GM11168 (cell line): ENCODE measurements around the gene ARSA.
"Not testable (repeated sequence)": the region's sequence is repeated elsewhere in the genome, so short reads cannot be mapped to it uniquely, and the experiment has no call there.

Experiments
- in situ Hi-C: fragments of 300-500 bp; cut with MboI; formaldehyde crosslinking; loops from one replicate; pipeline ENCODE4 v1.12.0; 2022; ENCODE audit warnings: low sequenced_read_pairs; ENCODE audit not compliant: unreplicated experiment

ARSA gene

DNA sequence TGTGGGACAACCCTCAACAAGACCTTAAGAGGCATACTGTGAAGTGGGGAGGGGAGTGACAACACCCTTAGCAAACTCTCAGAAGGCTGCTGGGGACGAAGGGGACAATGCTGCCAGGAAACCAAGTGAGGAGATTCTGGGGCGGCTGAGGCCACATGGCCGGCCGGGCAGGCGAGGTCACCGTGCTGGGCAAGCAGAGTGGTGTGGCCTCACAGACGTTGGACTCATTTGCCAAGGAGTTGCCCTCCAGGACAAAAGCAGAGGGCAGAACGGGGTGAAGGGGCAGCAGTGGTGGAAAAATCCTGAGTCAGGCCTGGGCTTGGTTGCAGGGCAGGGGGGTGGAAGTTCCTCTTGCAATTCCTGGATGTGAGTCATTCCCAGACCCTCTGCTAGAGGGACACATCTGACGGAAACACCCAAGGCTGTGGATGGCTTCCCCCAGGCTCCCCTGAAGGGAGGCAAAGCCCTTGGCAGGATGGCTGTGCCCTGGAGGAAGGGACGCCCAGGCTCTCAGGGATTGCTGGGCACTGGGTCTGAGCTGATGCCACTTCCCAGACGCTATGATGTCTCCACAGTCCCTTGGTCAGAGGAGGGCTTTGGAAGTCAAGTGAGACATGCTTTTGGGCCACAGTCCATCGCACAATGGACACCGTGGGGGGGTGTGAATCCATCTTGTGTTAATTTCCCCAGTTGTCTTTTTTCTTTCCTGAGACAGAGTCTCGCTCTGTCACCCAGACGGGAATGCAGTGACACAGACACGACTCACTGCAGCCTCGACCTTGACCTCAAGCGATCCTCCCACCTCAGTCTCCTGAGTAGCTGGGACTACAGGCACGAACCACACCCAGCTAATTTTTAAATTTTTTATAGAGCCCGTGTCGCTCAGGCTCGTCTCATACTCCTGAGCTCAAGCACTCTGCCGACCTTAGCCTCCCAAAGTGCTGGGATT, 28.4 kb upstream of the ARSA start:
- in situ Hi-C loops = loop anchor here (5.0 kb wide), 1 partner anchor 41 kb away; no protein-coding TSS in a partner anchor

- in situ Hi-C loops = loop anchor here (5.0 kb wide), 1 partner anchor 43 kb away; no protein-coding TSS in a partner anchor
Observed at GRCh38 chr22:50654664-50655063, 26.7 kb upstream of the ARSA start.

DNA sequence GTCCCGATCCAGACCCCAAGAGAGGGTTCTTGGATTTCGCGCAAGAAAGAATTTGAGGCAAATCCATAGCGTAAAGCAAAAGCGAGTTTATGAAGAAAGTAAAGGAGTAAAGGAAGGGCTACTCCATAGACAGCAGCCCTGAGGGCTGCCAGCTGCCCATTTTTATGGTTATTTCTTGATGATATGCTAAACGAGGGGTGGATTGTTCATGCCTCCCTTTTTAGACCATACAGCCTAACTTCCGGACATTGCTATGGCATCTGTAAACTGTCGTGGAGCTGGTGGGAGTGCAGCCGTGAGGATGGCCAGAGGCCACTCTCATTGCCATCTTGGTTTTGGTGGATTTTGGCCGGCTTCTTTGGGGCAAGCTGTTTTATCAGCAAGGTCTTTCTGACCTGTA, 25.3 kb upstream of the ARSA start:
- in situ Hi-C loops = no loop called here

DNA sequence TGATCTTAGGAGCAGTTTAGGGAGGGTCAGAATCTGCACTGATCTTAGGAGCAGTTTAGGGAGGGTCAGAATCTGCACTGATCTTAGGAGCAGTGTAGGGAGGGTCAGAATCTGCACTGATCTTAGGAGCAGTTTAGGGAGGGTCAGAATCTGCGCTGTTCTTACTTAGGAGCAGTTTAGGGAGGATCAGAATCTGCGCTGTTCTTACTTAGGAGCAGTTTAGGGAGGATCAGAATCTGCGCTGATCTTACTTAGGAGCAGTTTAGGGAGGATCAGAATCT, 15.8 kb upstream of the ARSA start:
- in situ Hi-C loops = not testable (repeated sequence)

DNA sequence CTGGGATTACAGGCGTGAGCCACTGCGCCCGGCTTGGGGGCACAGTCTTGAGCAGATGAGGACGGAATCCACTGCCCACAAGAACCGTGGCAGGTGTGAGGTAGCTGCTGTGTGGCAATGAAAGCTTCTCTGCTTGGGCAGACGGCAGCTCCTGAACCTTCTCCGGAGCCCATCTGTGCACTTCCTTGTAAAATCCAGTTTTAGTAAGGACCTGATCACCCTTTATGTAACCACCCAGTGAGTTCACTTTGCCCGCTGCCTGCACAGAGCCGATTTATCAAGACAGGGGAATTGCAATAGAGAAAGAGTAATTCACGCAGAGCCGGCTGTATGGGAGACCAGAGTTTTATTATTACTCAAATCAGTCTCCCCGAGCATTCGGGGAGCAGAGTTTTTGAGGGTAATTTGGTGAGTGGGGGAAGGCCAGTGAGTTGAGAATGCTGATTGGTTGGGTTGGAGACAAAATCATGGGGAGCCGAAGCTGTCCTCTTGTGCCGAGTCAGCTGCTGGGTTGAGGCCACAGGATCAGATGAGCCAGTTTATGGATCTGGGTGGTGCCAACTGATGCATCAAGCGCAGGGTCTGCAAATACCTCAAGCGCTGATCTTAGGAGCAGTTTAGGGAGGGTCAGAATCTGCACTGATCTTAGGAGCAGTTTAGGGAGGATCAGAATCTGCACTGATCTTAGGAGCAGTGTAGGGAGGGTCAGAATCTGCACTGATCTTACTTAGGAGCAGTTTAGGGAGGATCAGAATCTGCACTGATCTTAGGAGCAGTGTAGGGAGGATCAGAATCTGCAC, 15.3 kb upstream of the ARSA start:
- in situ Hi-C loops = not testable (repeated sequence)

DNA sequence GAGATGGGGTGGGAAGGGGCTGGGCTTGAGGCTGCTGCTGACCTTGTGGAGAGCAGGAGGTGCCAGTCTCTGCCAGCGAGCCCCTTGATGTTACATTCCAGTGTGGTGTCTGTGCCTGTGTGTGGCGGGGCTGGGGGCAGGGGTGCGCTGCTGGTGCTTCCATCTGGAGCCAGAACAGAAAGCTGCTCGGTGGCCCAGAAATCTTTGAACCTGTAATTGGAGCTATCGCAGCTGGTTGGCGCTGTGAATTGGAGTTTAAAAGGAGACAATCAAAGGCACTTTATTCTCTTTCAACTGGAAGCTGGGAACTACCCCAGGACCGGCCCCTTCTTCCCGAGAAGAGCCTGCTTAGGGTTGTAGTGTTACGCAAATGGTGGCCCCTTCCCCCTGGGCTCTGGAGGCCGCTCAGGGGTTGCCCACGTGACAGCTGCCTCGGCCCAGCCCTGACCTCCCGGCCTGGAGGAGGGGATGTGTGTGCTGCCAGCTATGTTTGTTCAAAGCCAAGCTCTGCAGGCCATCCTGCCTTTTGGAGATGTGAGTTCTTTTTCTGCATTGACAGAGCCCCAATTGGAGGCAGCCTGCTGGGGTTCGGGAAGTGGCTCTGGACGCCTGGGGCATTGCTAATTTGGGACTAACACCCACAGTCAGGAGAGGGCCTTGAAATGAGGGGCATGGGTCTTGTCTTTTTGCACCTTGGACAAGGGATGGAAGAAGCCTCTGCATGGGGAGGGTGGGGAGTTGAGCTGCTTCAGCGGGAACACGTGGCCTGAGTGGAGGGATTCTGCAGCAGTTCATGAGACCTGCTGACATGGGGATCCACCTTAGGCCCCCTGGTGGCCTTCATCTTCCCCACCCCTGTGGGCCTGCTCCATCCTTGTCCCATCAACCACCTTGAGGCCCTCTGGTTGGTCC, 14.0 kb upstream of the ARSA start:
- in situ Hi-C loops = no loop called here

DNA sequence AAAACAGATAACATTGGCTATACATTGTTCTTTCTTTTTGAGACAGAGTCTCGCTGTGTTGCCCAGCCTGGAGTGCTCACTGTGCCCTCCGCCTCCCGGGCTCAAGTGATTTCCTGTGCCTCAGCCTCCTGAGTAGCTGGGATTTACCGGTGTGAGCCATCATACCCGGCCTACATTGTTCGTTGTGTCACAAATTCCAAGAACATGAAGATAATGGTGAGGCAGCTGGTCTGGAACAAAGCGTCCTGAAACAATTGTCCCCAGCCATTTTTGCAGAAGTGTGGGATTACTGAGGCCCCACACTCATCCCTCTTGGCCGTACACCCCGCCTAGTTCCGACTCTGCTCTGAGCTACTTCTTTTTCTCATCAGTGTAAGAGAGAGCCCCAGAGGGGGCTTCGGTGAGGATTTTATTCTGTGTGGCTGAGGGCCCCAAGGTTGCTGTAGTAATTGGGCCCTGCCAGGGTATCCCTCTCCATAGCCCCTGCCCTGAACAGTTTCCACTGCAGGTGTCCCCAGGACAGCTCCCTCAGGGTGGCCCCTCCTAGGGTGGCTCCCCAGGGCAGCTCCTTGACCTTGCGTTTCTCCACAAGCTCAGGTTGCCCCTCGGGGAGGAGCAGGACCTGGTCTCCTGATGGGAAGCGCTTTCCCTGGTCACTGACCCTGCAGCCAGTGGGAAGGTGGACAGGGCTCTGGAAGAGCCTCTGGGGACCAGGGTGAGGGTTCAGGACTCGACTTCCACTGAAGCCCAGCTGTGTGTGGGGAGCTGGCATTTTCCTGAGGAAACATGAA, 13.1 kb upstream of the ARSA start:
- in situ Hi-C loops = no loop called here

DNA sequence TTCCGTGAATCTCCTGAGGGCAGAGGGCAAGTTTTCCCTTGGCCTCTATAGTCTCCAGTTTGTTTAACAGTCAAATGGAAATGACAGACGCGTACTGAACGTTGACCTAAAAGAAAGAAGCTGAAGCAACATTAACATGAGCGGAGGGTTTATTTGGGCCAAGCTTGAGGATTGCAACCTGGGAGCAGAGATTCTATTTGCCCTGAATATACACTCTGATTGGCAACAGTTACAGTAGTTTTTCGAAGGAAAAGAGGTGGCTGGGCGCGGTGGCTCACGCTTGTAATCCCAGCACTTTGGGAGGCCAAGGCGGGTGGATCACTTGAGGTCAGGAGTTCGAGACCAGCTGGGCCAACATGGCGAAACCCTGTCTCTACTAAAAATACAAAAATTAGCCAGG, 12.3 kb upstream of the ARSA start:
- in situ Hi-C loops = not testable (repeated sequence)

DNA sequence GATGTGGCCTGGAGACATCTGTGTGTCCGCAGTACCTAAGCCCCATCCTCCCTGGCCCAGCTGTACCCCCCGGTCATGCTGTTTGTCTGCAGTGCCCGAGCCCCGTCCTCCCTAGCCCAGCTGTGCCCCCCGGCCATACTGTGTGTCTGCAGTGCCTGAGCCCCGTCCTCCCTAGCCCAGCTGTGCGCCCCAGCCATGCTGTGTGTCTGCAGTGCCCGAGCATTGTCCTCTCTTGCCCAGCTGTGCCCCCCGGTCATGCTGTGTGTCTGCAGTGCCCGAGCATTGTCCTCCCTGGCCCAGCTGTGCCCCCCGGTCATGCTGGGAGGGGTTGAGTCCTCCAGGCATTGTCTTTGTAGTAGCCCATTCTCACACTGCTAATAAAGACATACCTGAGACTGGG, 7.6 kb upstream of the ARSA start:
- in situ Hi-C loops = no loop called here

GRCh38 chr22:50633771-50634170, 5.8 kb upstream of the ARSA start:
- in situ Hi-C loops = no loop called here

DNA sequence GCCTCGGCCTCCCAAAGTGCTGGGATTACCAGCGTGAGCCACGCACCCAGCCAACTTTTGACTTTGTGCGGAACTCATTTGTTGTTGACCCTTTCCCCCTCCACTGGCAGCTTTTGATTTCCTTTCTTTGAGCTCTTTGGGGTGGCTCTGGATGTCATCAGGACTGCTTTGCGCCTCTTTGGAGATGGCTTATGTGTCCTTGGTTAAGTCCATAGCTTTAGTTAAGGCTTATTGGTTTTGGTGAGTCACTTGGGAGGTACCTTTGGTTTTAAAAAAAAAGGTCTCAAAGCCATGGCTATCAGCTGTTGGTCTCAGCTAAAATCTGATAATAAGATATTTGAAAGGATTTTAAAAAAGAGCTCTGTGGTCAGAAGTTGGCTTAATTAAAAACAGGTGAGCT, 5.1 kb upstream of the ARSA start:
- in situ Hi-C loops = no loop called here

DNA sequence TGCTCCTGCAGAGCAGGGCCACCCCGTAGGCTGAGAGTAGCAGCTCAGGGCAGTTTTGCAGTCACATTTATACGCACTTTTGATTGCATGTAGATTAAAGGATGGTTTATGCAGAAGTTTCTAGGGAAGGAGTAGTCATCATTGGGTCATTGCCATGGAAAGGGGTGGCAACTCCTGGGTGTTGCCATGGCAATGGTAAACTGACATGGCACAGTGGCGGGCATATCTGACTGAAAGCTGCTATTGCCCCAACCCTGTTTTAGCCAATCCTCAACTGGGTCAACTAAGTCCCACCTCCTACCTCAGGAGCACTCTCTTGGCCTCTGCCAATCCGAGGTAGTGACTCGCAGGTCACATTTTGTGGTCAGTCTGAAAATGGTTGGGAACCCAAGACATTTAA, 2.4 kb upstream of the ARSA start:
- in situ Hi-C loops = no loop called here

GRCh38 chr22:50628543-50629134, 687 bp upstream of the ARSA start:
- in situ Hi-C loops = no loop called here

DNA sequence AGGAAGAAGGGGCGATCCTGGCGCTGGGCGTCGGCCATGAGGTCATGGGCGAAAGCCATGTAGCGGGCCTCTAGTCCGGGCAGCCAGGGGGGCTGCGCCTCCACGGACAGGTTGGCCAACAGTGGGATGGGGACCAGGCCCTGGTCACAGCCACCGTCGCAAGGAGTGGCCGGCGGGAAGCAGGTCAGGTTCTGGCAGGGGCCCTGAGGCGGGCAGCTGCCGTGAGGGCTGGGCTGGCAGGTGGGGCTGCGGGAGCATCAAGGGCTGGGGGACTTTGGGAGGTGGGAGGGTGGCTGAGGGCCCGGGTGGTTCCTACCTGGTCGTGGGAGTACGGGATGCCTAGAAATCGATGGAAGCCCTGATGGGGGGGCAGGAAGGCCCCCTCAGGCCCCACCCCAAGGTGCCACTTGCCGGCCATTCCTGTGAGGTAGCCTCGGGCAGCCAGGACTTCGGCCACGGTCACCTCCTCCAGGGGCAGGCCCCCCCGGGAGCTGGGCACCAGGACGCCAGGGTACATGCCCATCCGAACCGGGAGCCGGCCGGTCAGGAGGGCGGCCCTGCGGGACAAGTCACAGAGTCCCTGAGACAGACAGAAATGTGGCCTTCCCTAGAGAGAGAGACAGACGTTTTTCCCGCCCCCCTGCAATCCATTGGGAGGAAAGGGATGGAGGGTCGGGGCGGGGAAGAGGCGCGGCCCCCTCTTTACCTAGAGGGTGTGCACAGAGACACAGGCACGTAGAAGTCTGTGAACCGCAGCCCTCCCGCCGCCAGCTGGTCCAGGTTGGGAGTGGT, 906 bp downstream of the ARSA start:
- in situ Hi-C loops = no loop called here

DNA sequence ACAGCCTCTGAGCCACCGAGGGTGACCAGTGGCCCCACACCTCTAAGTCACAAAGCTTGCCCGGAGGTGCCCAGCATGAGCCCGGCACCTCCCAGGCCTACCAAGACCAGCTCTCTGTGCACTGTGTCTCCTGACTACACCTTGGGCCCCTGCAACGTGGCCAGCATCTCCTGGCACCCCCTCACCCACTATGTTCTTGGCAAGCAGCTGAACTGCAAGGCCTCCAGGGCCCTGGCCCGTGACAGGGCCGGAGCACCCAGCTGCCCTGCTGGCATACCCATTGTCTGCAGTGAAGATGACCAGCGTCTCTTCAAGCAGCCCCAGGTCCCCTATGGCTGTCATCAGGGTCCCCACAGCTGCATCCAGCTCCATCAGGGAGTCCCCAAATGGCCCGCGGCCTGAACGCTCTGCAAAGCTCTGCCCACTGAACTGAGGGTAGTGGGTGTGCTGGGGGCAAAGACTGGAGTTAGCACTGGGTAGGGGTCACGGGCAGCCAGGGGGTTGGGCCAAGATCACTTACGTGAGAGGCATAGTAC, 1.6 kb downstream of the ARSA start:
- in situ Hi-C loops = no loop called here

DNA sequence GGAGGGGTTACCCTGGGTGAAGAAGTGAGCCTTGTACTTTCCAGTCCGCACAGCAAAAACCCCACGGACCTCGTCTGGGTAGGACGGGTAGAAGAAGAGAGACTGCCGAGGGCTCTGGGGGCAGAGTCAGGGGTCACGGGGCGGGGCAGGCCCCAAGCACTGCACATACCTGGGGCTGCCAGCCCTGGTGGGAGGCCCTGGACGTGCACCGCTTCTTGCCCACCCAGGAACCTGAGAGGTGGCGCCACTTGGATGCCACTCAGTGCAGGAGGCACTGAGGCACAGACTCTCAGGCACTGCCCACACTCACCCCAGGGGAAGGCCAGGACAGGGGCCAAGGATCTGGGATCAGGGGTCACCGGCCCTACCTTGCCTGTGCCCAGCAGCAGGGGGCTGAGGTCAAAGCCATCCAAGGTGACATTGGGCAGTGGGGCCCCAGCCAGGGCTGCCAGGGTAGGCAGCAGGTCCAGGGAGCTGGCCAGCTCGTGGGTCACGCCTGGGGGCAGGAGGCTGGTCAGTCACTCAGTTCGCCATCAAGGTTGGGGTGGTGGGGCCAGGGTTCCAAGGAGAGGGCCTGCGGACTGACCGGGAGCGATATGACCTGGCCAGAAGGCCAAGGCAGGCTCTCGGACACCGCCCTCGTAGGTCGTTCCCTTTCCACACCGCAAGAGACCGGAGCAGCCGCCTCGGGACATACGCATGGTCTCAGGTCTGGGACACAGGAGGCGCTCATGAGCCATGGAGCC, 2.2 kb downstream of the ARSA start:
- in situ Hi-C loops = no loop called here

DNA sequence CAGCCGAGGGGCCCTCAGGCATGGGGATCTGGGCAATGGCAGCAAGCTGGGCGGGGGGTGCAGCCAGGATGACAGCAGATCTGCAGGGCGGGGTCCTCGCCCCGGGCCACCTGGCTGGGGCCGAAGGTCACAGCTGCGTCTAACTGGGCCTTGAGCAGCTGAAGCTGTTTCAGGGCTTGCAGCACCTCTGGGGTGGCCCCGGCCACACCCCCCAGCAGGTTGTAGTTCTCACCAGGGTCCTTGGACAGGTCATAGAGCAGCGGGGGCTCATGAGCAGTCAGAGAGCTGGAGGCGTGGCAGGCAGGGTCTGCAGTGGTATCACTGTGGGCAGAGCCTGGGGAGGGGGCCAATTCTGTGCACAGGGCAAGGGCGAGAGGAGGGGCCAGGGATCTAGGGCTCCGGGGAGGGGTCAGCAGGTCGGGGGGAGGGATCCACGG, 2.8 kb downstream of the ARSA start:
- in situ Hi-C loops = no loop called here
